ENCODE results near the gene BMPER. TPM values are rescaled to one million over a fixed set of nuclear protein-coding genes. Genes with fewer than 3 reads are reported as not detected.

The BMPER gene
- total and polyA plus RNA-seq, 2 of the 8 experiments (the other 6 are each of a cell fraction or from before 2014, with no cell fraction given), result 0.33 to 0.69 TPM

DNA sequence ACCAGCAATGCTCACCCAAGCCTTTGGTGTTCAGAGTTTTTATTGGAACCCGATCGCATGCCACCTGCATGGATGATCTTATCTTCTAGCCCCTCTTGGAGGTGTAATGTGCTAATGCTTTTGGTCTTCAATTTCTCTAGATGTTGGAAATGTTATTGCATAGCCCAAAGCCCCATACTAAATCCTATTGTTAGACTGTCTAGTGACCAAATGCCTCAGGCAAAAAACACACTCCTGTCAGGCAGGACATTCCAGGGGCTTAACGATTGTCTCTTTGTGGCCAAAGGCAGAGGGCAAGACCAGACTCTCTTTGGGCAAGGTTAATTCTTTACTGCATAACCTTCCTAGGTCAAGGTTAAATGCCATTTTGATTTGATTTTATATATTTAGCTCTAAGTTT, 187.9 kb downstream of the BMPER start:
- Histone ChIP-seq H2BK12ac (ENCODE audit: low read depth, low read length) (no peak overlapping the region), H3K9ac (replicated peaks in 1 of 4; ENCODE audit: extremely low read depth in 1 of 4, low read depth in 3 of 4, low read length in 3 of 4) (no peak overlapping the region), H3K4me2 (ENCODE audit: insufficient read depth in 1 of 2, low read depth in 2 of 2, low read length in 2 of 2) (no peak overlapping the region), H2AK5ac (ENCODE audit: low read depth, low read length) (no peak overlapping the region), H3K4me1 (replicated peaks in 1 of 4; ENCODE audit: control insufficient read depth in 3 of 4, insufficient read depth in 4 of 4, low read length in 3 of 4) (no peaks in the 10 kb centered on the region), H3K4ac (replicated peaks; ENCODE audit: insufficient read length, low read depth, low read length) (no peak overlapping the region), H3K79me1 (ENCODE audit: low read depth, low read length) (no peaks in the 10 kb centered on the region), H2BK120ac (replicated peaks; ENCODE audit: low read depth, low read length) (no peak overlapping the region), H3K79me2 (ENCODE audit: control insufficient read depth in 1 of 2, insufficient read depth in 2 of 2, low read length in 2 of 2) (no peaks in the 10 kb centered on the region), H3K4me3 (ENCODE audit: extremely low read depth in 1 of 4, insufficient read depth in 2 of 4, low read depth in 3 of 4, low read length in 4 of 4) (no peak overlapping the region), H4K20me1 (replicated peaks in 1 of 2; ENCODE audit: control insufficient read depth in 1 of 2, insufficient read depth in 2 of 2, low read length in 2 of 2) (no peaks in the 10 kb centered on the region), H3K18ac (ENCODE audit: extremely low read depth, low read length) (no peak overlapping the region), H2BK15ac (ENCODE audit: low read length) (no peak overlapping the region), H3K27me3 (replicated peaks in 1 of 4; ENCODE audit: control insufficient read depth in 3 of 4, extremely low read depth in 1 of 4, insufficient read depth in 3 of 4, low read length in 3 of 4) (no peaks in the 10 kb centered on the region), H2BK5ac (ENCODE audit: low read depth, low read length) (no peak overlapping the region), H2BK20ac (ENCODE audit: low read length) (no peak overlapping the region), H3K9me3 (ENCODE audit: insufficient read depth in 2 of 2, low read depth in 1 of 2, low read length in 1 of 2) (0 out of 4 replicates have a peak, but pooled peaks cover 0 to 3% of the 10 kb centered on the region in 2 experiments), H3K56ac (replicated peaks; ENCODE audit: insufficient read length, low read depth, low read length) (no peak overlapping the region), H3K27ac (ENCODE audit: low read depth, low read length) (no peak overlapping the region), H3K23me2 (ENCODE audit: low read depth, low read length) (no peaks in the 10 kb centered on the region), H3K36me3 (ENCODE audit: control insufficient read depth in 2 of 4, insufficient read depth in 4 of 4, low read length in 3 of 4) (no peaks in the 10 kb centered on the region), H3K23ac (ENCODE audit: insufficient read length) (no peak overlapping the region), H3K14ac (ENCODE audit: insufficient read length) (no peak overlapping the region), H4K8ac (ENCODE audit: extremely low read depth, insufficient read depth, low read length) (no peak overlapping the region), H2AFZ (ENCODE audit: low read length) (no peak overlapping the region), H4K91ac (replicated peaks; ENCODE audit: insufficient read length, low read length) (no peak overlapping the region), H4K5ac (ENCODE audit: insufficient read length, low read depth, low read length) (no peak overlapping the region)
- ChIA-PET CTCF (ENCODE audit: partially characterized antibody) (interaction anchor here (0.7 to 5.6 kb wide), 10 partner anchors 10 to 564 kb away, joined by 3 to 39 read pairs (median 4); no protein-coding TSS in a partner anchor), POLR2A (ENCODE audit: partially characterized antibody) (no interaction called here)
- TF ChIP-seq RXRA (IDR thresholded peaks at IDR 0.05; ENCODE audit: insufficient read depth, low read depth, low read length) (no peak), SIN3A (conservative IDR thresholded peaks at IDR 0.05 in 1 of 2, IDR thresholded peaks at IDR 0.05 in 1 of 2; ENCODE audit: low read depth in 1 of 2, low read length in 2 of 2) (no peak), RNF2 (IDR thresholded peaks at IDR 0.05; ENCODE audit: borderline replicate concordance, low read depth, low read length, missing control alignments, poor library complexity, severe bottlenecking) (no peak), YY1 (IDR thresholded peaks at IDR 0.05; ENCODE audit: low read depth, low read length) (no peak), CHD1 (IDR thresholded peaks at IDR 0.05; ENCODE audit: low read depth, low read length) (no peak), ZNF274 (IDR thresholded peaks at IDR 0.05; ENCODE audit: borderline replicate concordance, extremely low read depth, low read length) (no peak), HDAC6 (IDR thresholded peaks at IDR 0.05; ENCODE audit: low read depth, low read length) (no peak)
- TF ChIP-seq, protein P1, sequence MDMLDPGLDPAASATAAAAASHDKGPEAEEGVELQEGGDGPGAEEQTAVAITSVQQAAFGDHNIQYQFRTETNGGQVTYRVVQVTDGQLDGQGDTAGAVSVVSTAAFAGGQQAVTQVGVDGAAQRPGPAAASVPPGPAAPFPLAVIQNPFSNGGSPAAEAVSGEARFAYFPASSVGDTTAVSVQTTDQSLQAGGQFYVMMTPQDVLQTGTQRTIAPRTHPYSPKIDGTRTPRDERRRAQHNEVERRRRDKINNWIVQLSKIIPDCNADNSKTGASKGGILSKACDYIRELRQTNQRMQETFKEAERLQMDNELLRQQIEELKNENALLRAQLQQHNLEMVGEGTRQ (IDR thresholded peaks at IDR 0.05; ENCODE audit: low read length), result no peak
- TF ChIP-seq, protein P2, sequence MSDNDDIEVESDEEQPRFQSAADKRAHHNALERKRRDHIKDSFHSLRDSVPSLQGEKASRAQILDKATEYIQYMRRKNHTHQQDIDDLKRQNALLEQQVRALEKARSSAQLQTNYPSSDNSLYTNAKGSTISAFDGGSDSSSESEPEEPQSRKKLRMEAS (IDR thresholded peaks at IDR 0.05), result no peak
- TF ChIP-seq, protein P3, sequence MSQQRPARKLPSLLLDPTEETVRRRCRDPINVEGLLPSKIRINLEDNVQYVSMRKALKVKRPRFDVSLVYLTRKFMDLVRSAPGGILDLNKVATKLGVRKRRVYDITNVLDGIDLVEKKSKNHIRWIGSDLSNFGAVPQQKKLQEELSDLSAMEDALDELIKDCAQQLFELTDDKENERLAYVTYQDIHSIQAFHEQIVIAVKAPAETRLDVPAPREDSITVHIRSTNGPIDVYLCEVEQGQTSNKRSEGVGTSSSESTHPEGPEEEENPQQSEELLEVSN (IDR thresholded peaks at IDR 0.05), result no peak
- no peak for FAIRE-seq
- 91% methylated on average over 3 of the region's 3 CpGs; no CpG with 5 or more reads in 1 of the 2 experiments for WGBS, 2 experiments (ENCODE audit: extremely low coverage in 1 of 2, insufficient coverage in 1 of 2, insufficient read length in 1 of 2, insufficient replicate concordance in 2 of 2, low coverage in 1 of 2, low lambda C conversion rate in 2 of 2, missing lambda C conversion rate in 1 of 2)
- no peak for DNase-seq (ENCODE audit: low read depth in 1 of 2, low spot score in 2 of 2)

Measured in H1 (cell line).